Upper lobe of left lung (tissue), 6 donors: ENCODE data around the gene TBCK. TPM values are rescaled to one million over a fixed set of nuclear protein-coding genes. Genes with fewer than 3 reads are reported as not detected.

Source experiments
- ATAC-seq, 2 donors: fragments of 200-7000 bp; cut with Tn5 transposase; one replicate each; pipeline ENCODE4 v1.9.1; 2022; ENCODE audit warnings: mild to moderate bottlenecking in 2 of 2, moderate library complexity in 2 of 2; ENCODE audit not compliant: low FRiP score in 2 of 2
- DNase-seq, 2 donors: peaks; one replicate each; pipeline ENCODE4 v3.0.0-alpha.2; 2019 to 2020
- H3K27ac ChIP-seq, 4 donors: fragments of 200-600 bp; sonication (generic); one replicate each; pipeline ENCODE4 v1.5.1; 2016 to 2019
- H3K27me3 ChIP-seq, 4 donors: fragments of 200-600 bp; sonication (generic); one replicate each; pipeline ENCODE4 v1.5.1; 2017 to 2019
- H3K36me3 ChIP-seq, 4 donors: fragments of 200-600 bp; sonication (generic); one replicate each; pipeline ENCODE4 v1.5.1; 2016 to 2019
- H3K4me1 ChIP-seq, 4 donors: fragments of 200-600 bp; sonication (generic); one replicate each; pipeline ENCODE4 v1.5.1; 2018 to 2019
- H3K4me3 ChIP-seq, 4 donors: fragments of 200-600 bp; sonication (generic); one replicate each; pipeline ENCODE4 v1.5.1; 2017 to 2019; ENCODE audit warnings: mild to moderate bottlenecking in 2 of 4, moderate library complexity in 1 of 4
- H3K9me3 ChIP-seq, 4 donors: fragments of 200-600 bp; sonication (generic); one replicate each; pipeline ENCODE4 v1.5.1; 2018 to 2019
- CTCF ChIP-seq, 6 experiments: fragments of 450-650 bp in 4 of 6; fragments of 200-600 bp in 2 of 6; sonication (generic) in 2 of 6; IDR thresholded peaks; one replicate each; pipeline ENCODE4 v1.5.1; 2016 to 2019; ENCODE audit warnings: antibody characterized with exemption in 6 of 6
- EP300 ChIP-seq, 4 donors: sonication (generic); formaldehyde crosslinking; IDR thresholded peaks; one replicate each; pipeline ENCODE4 v1.5.1; 2017; ENCODE audit warnings: antibody characterized with exemption in 4 of 4, control low read depth in 2 of 4
- POLR2A ChIP-seq, 4 donors: fragments of 450-650 bp; IDR thresholded peaks; one replicate each; pipeline ENCODE4 v1.5.1; 2016 to 2017; ENCODE audit warnings: antibody characterized with exemption in 4 of 4, mild to moderate bottlenecking in 2 of 4
- POLR2AphosphoS5 ChIP-seq, 2 donors: sonication (generic); formaldehyde crosslinking; IDR thresholded peaks; one replicate each; pipeline ENCODE4 v1.5.1; 2017; ENCODE audit warnings: antibody characterized with exemption in 2 of 2
- WGBS, 2 donors: methylation state at CpG; one replicate each; pipeline ENCODE4 v1.1.5; 2017 to 2018; 5-methylcytosine and 5-hydroxymethylcytosine counted together
- total RNA-seq, 6 donors: library from RNA; depleted of rRNA in 4 of 6; stranded (reverse); fragments of >200 nt in 4 of 6; gene quantifications; one replicate each; pipeline versions ENCODE4 v1.1.0 to v1.2.1, GENCODE V29; 2016 to 2021
- donor health status: DM: no; HTN: no; CAD: no; lungs with moderate emphysema.
- donor health status: DM: no; HTN: yes; CAD: no; lungs with severe emphysema.

The TBCK gene
- total RNA-seq, 6 donors from 2014 or later = 24.8 to 54.5 (median 32.3) TPM

- Histone ChIP-seq H3K9me3 (no peaks in the 10 kb centered on the region), H3K27me3 (no peaks in the 10 kb centered on the region), H3K27ac (no peak overlapping the region), H3K4me1 (no peaks in the 10 kb centered on the region), H3K36me3 (peaks cover 0 to 15% (median 2%) of the 10 kb centered on the region in 4 donors), H3K4me3 (no peak overlapping the region)
- TF ChIP-seq POLR2A (IDR thresholded peaks at IDR 0.05) (no peak), EP300 (IDR thresholded peaks at IDR 0.05) (no peak), POLR2AphosphoS5 (IDR thresholded peaks at IDR 0.05) (no peak), CTCF (IDR thresholded peaks at IDR 0.05) (no peak)
- DNase-seq (no peak), ATAC-seq (no peak)
Measured at GRCh38 chr4:106304632-106305031, 11.4 kb downstream of the TBCK start.

- ATAC-seq = no peak
- DNase-seq = no peak
- no peak for TF ChIP-seq POLR2A (IDR thresholded peaks at IDR 0.05)
- no peak for TF ChIP-seq POLR2AphosphoS5 (IDR thresholded peaks at IDR 0.05)
- TF ChIP-seq CTCF (IDR thresholded peaks at IDR 0.05) = no peak
- TF ChIP-seq EP300 (IDR thresholded peaks at IDR 0.05) = no peak
- Histone ChIP-seq H3K9me3 (no peaks in the 10 kb centered on the region), H3K36me3 (peaks cover 0 to 21% (median 2%) of the 10 kb centered on the region in 4 donors), H3K4me1 (no peaks in the 10 kb centered on the region), H3K4me3 (no peak overlapping the region), H3K27me3 (no peaks in the 10 kb centered on the region), H3K27ac (no peak overlapping the region)
- WGBS, 2 donors = 94% methylated on average over 3 of the region's 3 CpGs
Measured at GRCh38 chr4:106303548-106304281, 12.3 kb downstream of the TBCK start.

GRCh38 chr4:106302062-106302438, 14.0 kb downstream of the TBCK start:
- H3K27me3 ChIP-seq = no peaks in the 10 kb centered on the region
- no peak overlapping the region for H3K4me3 ChIP-seq
- ATAC-seq (no peak), DNase-seq (no peak)
- WGBS, 2 donors = 92 to 93% methylated on average over 4 of the region's 4 CpGs
- no peaks in the 10 kb centered on the region for H3K9me3 ChIP-seq
- peaks cover 0 to 18% (median 0%) of the 10 kb centered on the region in 4 donors for H3K36me3 ChIP-seq
- H3K27ac ChIP-seq = no peak overlapping the region
- TF ChIP-seq EP300 (IDR thresholded peaks at IDR 0.05) (no peak), POLR2AphosphoS5 (IDR thresholded peaks at IDR 0.05) (no peak), POLR2A (IDR thresholded peaks at IDR 0.05) (no peak), CTCF (IDR thresholded peaks at IDR 0.05) (no peak)
- no peaks in the 10 kb centered on the region for H3K4me1 ChIP-seq

- no peak for DNase-seq
- H3K4me3 ChIP-seq = no peak overlapping the region
- peaks cover 0 to 18% (median 0%) of the 10 kb centered on the region in 4 donors for H3K36me3 ChIP-seq
- no peak overlapping the region for H3K27ac ChIP-seq
- 87 to 93% methylated on average over 2 of the region's 2 CpGs for WGBS, 2 donors
- no peak for TF ChIP-seq POLR2AphosphoS5 (IDR thresholded peaks at IDR 0.05)
- no peak for TF ChIP-seq POLR2A (IDR thresholded peaks at IDR 0.05)
- TF ChIP-seq EP300 (IDR thresholded peaks at IDR 0.05) = no peak
- no peak for TF ChIP-seq CTCF (IDR thresholded peaks at IDR 0.05)
- H3K4me1 ChIP-seq = no peaks in the 10 kb centered on the region
- no peaks in the 10 kb centered on the region for H3K27me3 ChIP-seq
- no peaks in the 10 kb centered on the region for H3K9me3 ChIP-seq
- no peak for ATAC-seq
Measured at GRCh38 chr4:106301393-106302061, 14.5 kb downstream of the TBCK start.
